Measurements from ENCODE around the gene CASK.

DNA sequence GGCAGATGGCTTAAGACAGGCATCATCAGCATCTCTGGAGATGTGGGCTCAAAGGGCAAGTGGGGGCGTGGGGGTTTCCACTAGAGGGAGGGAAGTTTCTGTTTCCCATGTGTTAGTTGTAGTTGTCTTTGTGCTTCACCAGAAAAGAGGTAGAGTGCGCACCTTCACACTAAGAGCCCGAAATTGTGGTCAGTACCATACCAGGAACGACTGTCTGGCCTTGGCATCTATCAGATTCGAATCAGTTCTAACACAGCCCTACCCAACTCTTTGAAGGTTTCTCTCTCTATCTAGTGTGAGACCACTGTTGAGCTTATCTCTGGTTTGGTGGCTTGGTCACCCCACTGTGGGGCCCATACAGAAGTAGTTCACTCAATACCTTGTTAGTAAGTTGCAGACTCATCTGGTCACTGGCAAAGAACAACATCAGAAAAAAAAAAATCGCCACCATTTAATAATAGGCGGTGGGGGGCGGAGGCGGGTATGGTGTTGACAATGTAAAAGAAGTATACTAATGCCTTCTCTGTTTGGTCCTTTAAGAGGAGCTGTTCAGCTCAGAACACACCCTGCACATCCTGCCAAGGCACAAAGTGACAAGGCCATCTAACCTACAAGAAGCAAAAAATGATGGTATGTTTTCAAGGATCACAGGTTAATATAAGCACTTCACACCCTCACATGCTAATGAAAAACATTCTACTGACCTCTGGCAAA lies 405.1 kb downstream of the CASK start:
- TF ChIP-seq CTBP1 (IDR thresholded peaks at IDR 0.05; ENCODE audit: borderline replicate concordance) (no peak), BHLHE40 (IDR thresholded peaks at IDR 0.05; ENCODE audit: borderline replicate concordance) (no peak), NFRKB (IDR thresholded peaks at IDR 0.05) (no peak), TARDBP (IDR thresholded peaks at IDR 0.05) (no peak), FOXK2 (IDR thresholded peaks at IDR 0.05) (no peak), ZNF384 (IDR thresholded peaks at IDR 0.05) (no peak), L3MBTL2 (conservative IDR thresholded peaks at IDR 0.05) (no peak), SP1 (IDR thresholded peaks at IDR 0.05) (no peak)
